Natural killer cell (primary cell): ENCODE data around the gene ITM2B. TPM values are rescaled to one million over a fixed set of nuclear protein-coding genes. Genes with fewer than 3 reads are reported as not detected.

Experiments
- ATAC-seq, 3 donors: fragments of 150-1000 bp in 2 of 3; fragments of 200-7000 bp in 1 of 3; cut with Tn5 transposase; 1 replicate in 1 of 3; 2 replicates in 2 of 3; pipeline ENCODE4 v1.10.0; 2021; ENCODE audit warnings: mild to moderate bottlenecking in 2 of 3, moderate library complexity in 2 of 3
- DNase-seq, 2 donors: peaks; one replicate each; pipeline versions ENCODE4 v3.0.0 to v3.0.0-alpha.2; 2013 to 2021; ENCODE audit warnings: mixed read lengths in 1 of 2
- H3K27ac ChIP-seq: one replicate; pipeline ENCODE4 v1.5.1; 2013; ENCODE audit warnings: mild to moderate bottlenecking, low read length
- H3K27me3 ChIP-seq: one replicate; pipeline ENCODE4 v1.6.1; 2013; ENCODE audit warnings: low read length; ENCODE audit not compliant: control insufficient read depth, insufficient read depth
- H3K36me3 ChIP-seq: one replicate; pipeline ENCODE4 v1.6.1; 2013; ENCODE audit warnings: low read length; ENCODE audit not compliant: control insufficient read depth, insufficient read depth
- H3K4me1 ChIP-seq: one replicate; pipeline ENCODE4 v1.6.1; 2013; ENCODE audit warnings: low read length; ENCODE audit not compliant: control insufficient read depth, insufficient read depth
- H3K4me3 ChIP-seq: one replicate; pipeline ENCODE4 v1.5.1; 2013; ENCODE audit warnings: low read length
- H3K9me3 ChIP-seq: one replicate; pipeline ENCODE4 v1.6.1; 2013; ENCODE audit warnings: low read length; ENCODE audit not compliant: control insufficient read depth, insufficient read depth
- H3K27ac Mint-ChIP-seq, 2 donors: one replicate each; pipeline ENCODE4 v1.8.0; 2022; ENCODE audit warnings: mild to moderate bottlenecking in 2 of 2, mixed read lengths in 2 of 2, moderate library complexity in 1 of 2
- H3K27me3 Mint-ChIP-seq, 2 donors: one replicate each; pipeline ENCODE4 v1.8.0; 2022; ENCODE audit warnings: low read depth in 2 of 2, mixed read lengths in 2 of 2
- H3K36me3 Mint-ChIP-seq: one replicate; pipeline ENCODE4 v1.8.0; 2022; ENCODE audit warnings: mixed read lengths
- H3K4me1 Mint-ChIP-seq, 2 donors: one replicate each; pipeline ENCODE4 v1.8.0; 2022; ENCODE audit warnings: mixed read lengths in 2 of 2
- H3K4me3 Mint-ChIP-seq: one replicate; pipeline ENCODE4 v1.8.0; 2022; ENCODE audit warnings: mild to moderate bottlenecking, moderate library complexity, mixed read lengths
- H3K9me3 Mint-ChIP-seq, 2 donors: one replicate each; pipeline ENCODE4 v1.8.0; 2022; ENCODE audit warnings: mixed read lengths in 2 of 2
- CTCF ChIP-seq: fragments of 200-600 bp; IDR thresholded peaks from one replicate; pipeline ENCODE4 v1.8.0; 2022; ENCODE audit warnings: antibody characterized with exemption
- WGBS: methylation state at CpG from one replicate; pipeline ENCODE4 v1.1.7; 2013; ENCODE audit warnings: missing lambda C conversion rate; ENCODE audit not compliant: insufficient coverage; 5-methylcytosine and 5-hydroxymethylcytosine counted together
- intact Hi-C: fragments of 100-400 bp; cut with micrococcal nuclease; formaldehyde crosslinking; loops from one replicate; pipeline ENCODE4 v1.14.2; 2022
- total RNA-seq, 4 donors: library from RNA; stranded (reverse); fragments of 120-200 nt in 1 of 4; gene quantifications; one replicate each; pipeline versions ENCODE4 v1.2.3 to v1.2.4, GENCODE V29; 2013 to 2022

Gene ITM2B
- total RNA-seq, 3 donors from 2014 or later (not counting 1 experiment from before 2014, with no cell fraction given) = 305 to 387 (median 309) TPM

- Mint-ChIP-seq H3K9me3 (no peaks in the 10 kb centered on the region), H3K4me1 (peaks cover 0 to 5% of the 10 kb centered on the region in 2 donors), H3K27me3 (no peaks in the 10 kb centered on the region), H3K36me3 (no peaks in the 10 kb centered on the region), H3K27ac (no peak overlapping the region), H3K4me3 (no peak overlapping the region)
- H3K27me3 ChIP-seq = no peaks in the 10 kb centered on the region
- no peak for ATAC-seq
- TF ChIP-seq CTCF = no peak
- H3K27ac ChIP-seq = no peak overlapping the region
- H3K9me3 ChIP-seq = no peaks in the 10 kb centered on the region
- 81% methylated on average over 3 of the region's 4 CpGs for WGBS
- H3K36me3 ChIP-seq = no peaks in the 10 kb centered on the region
- no peaks in the 10 kb centered on the region for H3K4me1 ChIP-seq
- H3K4me3 ChIP-seq = no peak overlapping the region
- intact Hi-C loops = no loop called here
- no peak for DNase-seq
Observed at GRCh38 chr13:48275507-48275906, 42.5 kb downstream of the ITM2B start.

- Histone ChIP-seq H3K36me3 (no peaks in the 10 kb centered on the region), H3K4me1 (no peaks in the 10 kb centered on the region), H3K27ac (no peak overlapping the region), H3K4me3 (no peak overlapping the region), H3K27me3 (no peaks in the 10 kb centered on the region), H3K9me3 (no peaks in the 10 kb centered on the region)
- H3K4me1 Mint-ChIP-seq = peaks cover 0 to 5% of the 10 kb centered on the region in 2 donors
- TF ChIP-seq CTCF = no peak
- intact Hi-C loops = no loop called here
- H3K4me3 Mint-ChIP-seq = no peak overlapping the region
- H3K27ac Mint-ChIP-seq = no peak overlapping the region
- 92% methylated on average over 2 of the region's 2 CpGs for WGBS
- H3K9me3 Mint-ChIP-seq = no peaks in the 10 kb centered on the region
- no peaks in the 10 kb centered on the region for H3K36me3 Mint-ChIP-seq
- H3K27me3 Mint-ChIP-seq = no peaks in the 10 kb centered on the region
- no peak for ATAC-seq
- DNase-seq = no peak
Observed at GRCh38 chr13:48278806-48279205, 45.8 kb downstream of the ITM2B start.

GRCh38 chr13:48281556-48281955 lies 48.5 kb downstream of the ITM2B start:
- no peak overlapping the region for H3K27ac Mint-ChIP-seq
- H3K4me3 Mint-ChIP-seq = no peak overlapping the region
- H3K36me3 Mint-ChIP-seq = no peaks in the 10 kb centered on the region
- TF ChIP-seq CTCF = no peak
- no peaks in the 10 kb centered on the region for H3K27me3 Mint-ChIP-seq
- ATAC-seq (no peak), DNase-seq (peak in 1 of 2 donors; percentile 19)
- Histone ChIP-seq H3K36me3 (no peaks in the 10 kb centered on the region), H3K4me1 (no peaks in the 10 kb centered on the region), H3K4me3 (no peak overlapping the region), H3K9me3 (no peaks in the 10 kb centered on the region), H3K27ac (no peak overlapping the region), H3K27me3 (no peaks in the 10 kb centered on the region)
- H3K9me3 Mint-ChIP-seq = no peaks in the 10 kb centered on the region
- WGBS = no CpG with 5 or more reads among the region's 1 CpG
- intact Hi-C loops = no loop called here
- no peaks in the 10 kb centered on the region for H3K4me1 Mint-ChIP-seq

- no peak for TF ChIP-seq CTCF
- no peak overlapping the region for H3K4me3 Mint-ChIP-seq
- H3K27me3 Mint-ChIP-seq = peaks cover 0 to 8% of the 10 kb centered on the region in 2 donors
- H3K36me3 Mint-ChIP-seq = no peaks in the 10 kb centered on the region
- DNase-seq = no peak
- H3K9me3 ChIP-seq = no peaks in the 10 kb centered on the region
- intact Hi-C loops = no loop called here
- H3K27ac Mint-ChIP-seq = no peak overlapping the region
- no peaks in the 10 kb centered on the region for H3K36me3 ChIP-seq
- H3K4me1 ChIP-seq = no peaks in the 10 kb centered on the region
- ATAC-seq = peak in 1 of 3 donors; percentile 14
- no peaks in the 10 kb centered on the region for H3K27me3 ChIP-seq
- whole genome bisulfite sequencing = 73% methylated on average over 2 of the region's 2 CpGs
- H3K27ac ChIP-seq = no peak overlapping the region
- H3K9me3 Mint-ChIP-seq = no peaks in the 10 kb centered on the region
- H3K4me3 ChIP-seq = no peak overlapping the region
- no peaks in the 10 kb centered on the region for H3K4me1 Mint-ChIP-seq
Observed at GRCh38 chr13:48291730-48292129, 58.7 kb downstream of the ITM2B start.
